GM15510 (cell line): ENCODE data around the gene MGST1.

Experiments
- POLR2A ChIP-seq: IDR thresholded peaks from 3 replicates; pipeline ENCODE4 v1.6.1; 2011; ENCODE audit warnings: borderline replicate concordance; ENCODE audit not compliant: insufficient read length; ENCODE audit errors: extremely low read depth

The MGST1 gene, protein sequence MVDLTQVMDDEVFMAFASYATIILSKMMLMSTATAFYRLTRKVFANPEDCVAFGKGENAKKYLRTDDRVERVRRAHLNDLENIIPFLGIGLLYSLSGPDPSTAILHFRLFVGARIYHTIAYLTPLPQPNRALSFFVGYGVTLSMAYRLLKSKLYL

GRCh38 chr12:16347391-16348298 is at the start of gene MGST1:
Gene MGST1, plus strand, starts transcription at chr12:16347645. Its CDS starts 6,608 bp downstream, at chr12:16354253.
- TF ChIP-seq POLR2A: peak; percentile 61

DNA sequence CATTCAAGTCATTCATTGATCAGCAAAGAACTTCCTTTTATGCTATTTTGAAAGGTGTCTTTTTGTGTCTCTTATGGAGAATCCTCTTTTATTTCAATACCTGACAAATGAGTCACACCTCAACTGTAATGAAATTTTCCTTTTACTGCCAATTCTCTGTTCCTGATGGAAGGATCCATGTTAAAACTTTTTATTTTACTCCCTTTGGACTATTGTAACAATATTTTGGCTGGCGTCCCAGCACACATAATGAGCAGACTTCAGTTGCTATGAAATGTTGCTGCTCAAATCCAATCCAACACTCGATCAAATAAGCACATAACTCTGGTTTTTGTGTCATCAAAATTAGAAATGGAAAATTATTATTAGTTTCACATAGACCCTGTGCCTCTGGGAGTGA is 48.0 kb upstream of the MGST1 start:
- TF ChIP-seq POLR2A: no peak

DNA sequence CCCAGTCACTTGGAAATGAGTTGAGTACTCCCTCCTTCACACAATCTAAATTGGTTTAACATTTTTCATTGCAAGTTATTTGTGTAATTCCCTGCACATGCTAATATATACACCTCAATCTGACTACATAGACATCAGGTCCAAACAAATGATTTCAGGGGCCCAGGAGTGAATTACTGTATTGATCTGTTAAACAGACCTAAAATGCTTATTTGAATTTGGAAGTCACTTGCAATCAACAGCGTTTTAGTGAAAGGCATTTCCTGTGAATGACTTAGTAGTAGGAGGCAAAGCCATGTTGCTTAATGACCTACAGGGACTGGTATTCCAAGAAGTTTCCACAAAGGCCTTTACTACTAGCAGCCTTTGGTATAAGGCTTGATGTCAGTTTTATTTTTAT is 47.3 kb upstream of the MGST1 start:
- no peak for TF ChIP-seq POLR2A

- TF ChIP-seq POLR2A: no peak
These were observed 46.7 kb upstream of the MGST1 start for GRCh38 chr12:16300736-16301135.

GRCh38 chr12:16303939-16304338 is 43.5 kb upstream of the MGST1 start:
- TF ChIP-seq POLR2A: no peak

DNA sequence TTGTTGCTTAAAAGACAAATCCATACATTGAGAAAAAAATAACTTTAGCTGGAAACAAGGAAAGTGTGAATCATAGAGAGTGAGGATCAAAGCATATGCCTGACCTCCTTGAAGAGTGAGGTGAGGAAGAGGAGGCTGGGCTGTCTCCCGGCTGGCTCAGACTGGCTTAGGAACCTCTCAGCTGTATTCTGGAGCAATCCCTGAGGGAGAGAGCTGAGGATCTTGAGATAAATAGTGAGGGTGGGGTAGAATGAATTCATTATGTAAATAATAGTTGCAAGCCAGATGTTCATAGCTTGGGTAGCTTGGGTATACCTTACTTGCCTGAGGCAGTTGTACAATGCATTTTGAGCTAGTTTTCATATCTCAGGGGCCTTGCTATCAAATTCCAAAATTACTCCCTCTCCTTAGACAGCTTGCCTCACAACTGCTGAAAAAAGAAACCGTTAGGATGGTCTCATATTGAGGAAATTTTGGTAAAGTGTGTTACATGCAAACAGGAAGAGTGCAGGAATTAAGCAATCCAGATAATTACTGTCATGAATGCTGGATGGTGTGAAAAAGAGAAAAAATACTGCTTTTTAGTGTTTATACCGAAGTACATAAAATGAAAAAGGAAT is 39.5 kb upstream of the MGST1 start:
- TF ChIP-seq POLR2A: no peak

- no peak for TF ChIP-seq POLR2A
These were observed 36.5 kb upstream of the MGST1 start for GRCh38 chr12:16310934-16311333.

DNA sequence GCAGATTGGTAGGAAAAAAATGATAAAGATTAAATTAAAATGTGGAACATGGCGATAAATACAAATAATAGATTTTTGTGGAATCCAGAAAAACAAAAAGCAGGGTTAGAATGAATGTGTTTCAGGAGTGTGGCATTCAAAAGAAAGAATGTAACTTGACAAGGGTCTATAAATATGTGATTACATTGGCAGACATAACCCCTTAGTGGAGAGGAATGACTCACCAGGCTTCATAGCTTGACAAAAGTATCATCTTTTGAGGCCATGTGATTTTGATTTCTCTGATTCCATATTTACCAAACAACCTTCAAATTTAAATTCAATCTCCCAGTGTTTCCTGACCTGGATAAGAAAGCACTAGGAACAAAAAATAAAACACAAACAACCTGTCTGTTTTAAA is 24.4 kb upstream of the MGST1 start:
- no peak for TF ChIP-seq POLR2A

DNA sequence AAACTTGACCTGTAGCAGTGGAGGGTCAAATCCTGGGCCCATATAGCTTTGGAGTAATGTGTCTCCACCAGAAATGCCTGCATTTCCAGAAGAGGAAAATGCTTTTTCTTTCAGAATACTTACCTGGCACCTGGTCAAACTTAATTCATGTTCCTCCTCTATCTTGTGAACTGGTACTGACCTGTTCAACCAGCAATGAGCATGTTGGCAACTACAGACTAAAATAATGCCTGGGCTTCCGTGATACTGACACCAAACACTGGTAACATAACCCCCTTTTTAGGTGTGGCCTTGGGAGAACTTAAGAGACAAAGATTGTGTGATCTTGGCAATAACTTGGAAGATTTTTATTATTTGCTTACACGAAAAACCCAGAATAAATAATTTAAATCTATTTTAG is 23.8 kb upstream of the MGST1 start:
- no peak for TF ChIP-seq POLR2A

- TF ChIP-seq POLR2A: no peak
These were observed 23.2 kb upstream of the MGST1 start for GRCh38 chr12:16324272-16324671.

- no peak for TF ChIP-seq POLR2A
These were observed 22.7 kb upstream of the MGST1 start for GRCh38 chr12:16324772-16325171.

DNA sequence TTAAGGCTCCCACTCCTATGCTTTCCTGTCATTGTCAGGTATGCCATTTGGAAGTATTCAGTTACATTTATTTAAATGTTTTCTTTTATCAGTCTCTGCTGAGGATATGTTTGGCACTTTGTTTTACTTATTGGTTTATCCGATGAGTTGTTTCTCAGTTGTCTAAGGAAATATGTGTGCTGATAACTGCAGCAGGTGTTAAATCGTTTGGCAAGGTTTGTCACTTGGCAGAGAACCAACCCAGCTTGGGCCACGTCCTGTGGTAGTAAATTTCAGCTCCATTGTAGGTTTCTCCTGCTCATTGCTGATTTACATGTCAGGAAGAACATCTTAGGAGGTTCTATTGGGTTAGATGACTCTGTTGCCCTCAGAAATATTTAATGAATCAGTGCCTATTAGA is 22.0 kb upstream of the MGST1 start:
- no peak for TF ChIP-seq POLR2A

DNA sequence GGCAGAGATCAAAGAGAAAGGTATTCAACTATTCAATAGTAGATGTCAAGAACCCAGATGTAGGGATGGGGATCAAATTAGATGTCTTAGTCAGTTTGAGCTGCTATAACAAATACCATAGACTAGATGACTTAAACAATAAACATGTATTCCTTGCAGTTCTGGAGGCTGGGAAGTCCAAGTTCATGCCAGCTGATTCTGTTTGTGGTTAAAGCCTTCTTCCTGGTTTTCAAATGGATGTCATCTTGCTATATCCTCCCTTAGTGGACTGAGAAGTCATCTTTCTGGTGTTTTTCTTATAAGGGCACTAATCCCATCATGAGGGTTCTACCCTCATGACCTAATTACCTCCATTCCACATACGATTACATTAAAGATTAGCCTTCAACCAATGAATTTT is 19.5 kb upstream of the MGST1 start:
- TF ChIP-seq POLR2A: no peak

GRCh38 chr12:16329594-16329993 is 17.9 kb upstream of the MGST1 start:
- TF ChIP-seq POLR2A: no peak

- TF ChIP-seq POLR2A: no peak
These were observed 16.9 kb upstream of the MGST1 start for GRCh38 chr12:16330560-16330959.

DNA sequence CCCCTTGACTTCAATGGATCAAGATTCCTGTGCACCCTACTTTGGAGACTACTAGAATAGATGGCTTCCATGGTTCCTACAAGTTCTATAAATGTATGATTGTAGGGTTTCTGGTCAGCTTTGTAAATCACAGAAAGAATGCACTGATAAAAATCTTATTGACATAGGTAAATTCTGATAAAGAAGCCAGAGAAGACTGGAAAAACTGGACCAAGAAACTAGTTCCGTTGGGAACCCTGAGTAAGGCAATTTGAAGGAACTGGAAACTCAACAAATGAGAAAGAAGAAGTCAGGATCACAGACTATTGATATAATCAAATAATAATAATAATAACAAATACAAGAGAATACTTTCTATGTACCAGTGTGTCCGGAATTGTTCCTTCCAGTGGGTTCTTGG is 15.4 kb upstream of the MGST1 start:
- TF ChIP-seq POLR2A: no peak
